Kidney (tissue), 22 donors: ENCODE data around the gene UQCC2. TPM values are rescaled to one million over a fixed set of nuclear protein-coding genes. Genes with fewer than 3 reads are reported as not detected.

Experiments used
- DNase-seq, 5 donors: peaks; one replicate each; pipeline ENCODE4 v3.0.0-alpha.2; 2013 to 2020
- FAIRE-seq: peaks from 2 replicates; lab custom pipeline; 2012; peaks lifted over from hg19 to GRCh38; lab: Jason Lieb, UNC
- H3K27ac ChIP-seq, 2 donors: one replicate each; pipeline ENCODE4 v1.7.0; 2013; ENCODE audit warnings: low read depth in 2 of 2, low read length in 2 of 2, inconsistent platforms in 1 of 2
- H3K27me3 ChIP-seq: one replicate; pipeline ENCODE4 v1.7.1; 2013; ENCODE audit warnings: low read length, inconsistent platforms; ENCODE audit not compliant: control insufficient read depth, insufficient read depth
- H3K36me3 ChIP-seq, 3 donors: one replicate each; pipeline versions ENCODE4 v1.7.0 to v1.7.1; 2013; ENCODE audit warnings: low read length in 3 of 3, control low read depth in 1 of 3, inconsistent platforms in 1 of 3; ENCODE audit not compliant: insufficient read depth in 3 of 3, control insufficient read depth in 2 of 3
- H3K4me1 ChIP-seq, 3 donors: one replicate each; pipeline versions ENCODE4 v1.7.0 to v1.7.1; 2013; ENCODE audit warnings: low read length in 3 of 3, inconsistent platforms in 1 of 3, low read depth in 1 of 3; ENCODE audit not compliant: control insufficient read depth in 2 of 3, insufficient read depth in 2 of 3
- H3K4me3 ChIP-seq, 3 donors: one replicate each; pipeline versions ENCODE4 v1.7.0 to v1.8.1; 2013; ENCODE audit warnings: low read length in 3 of 3, control low read depth in 1 of 3, inconsistent platforms in 1 of 3
- H3K9ac ChIP-seq, 3 donors: one replicate each; pipeline versions ENCODE4 v1.7.0 to v1.7.1; 2013; ENCODE audit warnings: low read length in 3 of 3, control low read depth in 1 of 3, inconsistent platforms in 1 of 3
- H3K9me3 ChIP-seq, 3 donors: one replicate each; pipeline versions ENCODE4 v1.7.0 to v1.7.1; 2013; ENCODE audit warnings: low read length in 3 of 3, control low read depth in 1 of 3, inconsistent platforms in 1 of 3; ENCODE audit not compliant: control insufficient read depth in 2 of 3, insufficient read depth in 1 of 3
- intact Hi-C: fragments of 100-400 bp; cut with DNase I; formaldehyde crosslinking; loops from one replicate; pipeline ENCODE4 v1.11.1; 2022
- long read RNA-seq, 10 donors: library from polyadenylated mRNA in 1 of 10; unstranded in 1 of 10; transcript quantifications; one replicate each; pipeline ENCODE4 v2.0.0 and lab custom pipeline, GENCODE V29; 2021 to 2026
- polyA plus RNA-seq: library from polyadenylated mRNA; stranded (reverse); fragments of 350-450 nt; fragmentation: Illumina TruSeq; extraction: RNeasy Lipid Tissue Mini Kit (QIAGEN cat#74804); gene quantifications from one replicate; pipeline ENCODE4 v1.2.3, GENCODE V29; 2014; ENCODE audit warnings: low read depth, low replicate concordance; ENCODE audit not compliant: insufficient read depth
- total RNA-seq: library from RNA; stranded (reverse); fragmentation: NEBNext Ultra II Directional; extraction: Animal tissue kit (Norgen Biotek cat#: 25700); gene quantifications from one replicate; pipeline ENCODE4 v1.2.1, GENCODE V29; 2021
- TF ChIP-seq, protein P1 (sequence below): IDR thresholded peaks from 3 replicates; pipeline ENCODE4 v1.5.1; 2012; ENCODE audit warnings: mild to moderate bottlenecking, moderate library complexity, borderline replicate concordance; ENCODE audit not compliant: insufficient read depth; ENCODE audit errors: extremely low read depth
- donor health status: control.
- donor health status: control.
- donor health status: control.
- donor health status: control.
- donor health status: control.
- donor health status: DM: yes; HTN: yes; CAD: no.
- donor health status: Normal renal cell carcinoma (clear cell type).

UQCC2 gene
- 39.6 TPM for total RNA-seq
- 189 TPM for polyA plus RNA-seq
- long read RNA-seq, donor 1, full-length matches to known transcripts, result 68 of 68 reads
- long read RNA-seq, donor 1, partial matches to known transcripts, result 0 of 68 reads
- long read RNA-seq, donor 1, other reads (novel, unspliced or antisense), result 0 of 68 reads
- long read RNA-seq, donor 2, full-length matches to known transcripts, result 50 of 50 reads
- long read RNA-seq, donor 2, partial matches to known transcripts, result 0 of 50 reads
- long read RNA-seq, donor 2, other reads (novel, unspliced or antisense), result 0 of 50 reads
- long read RNA-seq, donor 3, full-length matches to known transcripts, result 71 of 71 reads
- long read RNA-seq, donor 3, partial matches to known transcripts, result 0 of 71 reads
- long read RNA-seq, donor 3, other reads (novel, unspliced or antisense), result 0 of 71 reads
- long read RNA-seq, donor 4, full-length matches to known transcripts, result 46 of 46 reads
- long read RNA-seq, donor 4, partial matches to known transcripts, result 0 of 46 reads
- long read RNA-seq, donor 4, other reads (novel, unspliced or antisense), result 0 of 46 reads
- long read RNA-seq, donor 5, partial matches to known transcripts, result 0 of 2 reads
- long read RNA-seq, donor 5, other reads (novel, unspliced or antisense), result 0 of 2 reads
- long read RNA-seq, donor 6, full-length matches to known transcripts, result 136 of 142 reads
- long read RNA-seq, donor 6, partial matches to known transcripts, result 6 of 142 reads
- long read RNA-seq, donor 6, other reads (novel, unspliced or antisense), result 0 of 142 reads
- long read RNA-seq, donor 7, full-length matches to known transcripts, result 26 of 30 reads
- long read RNA-seq, donor 7, partial matches to known transcripts, result 2 of 30 reads
- long read RNA-seq, donor 7, other reads (novel, unspliced or antisense), result 2 of 30 reads
- long read RNA-seq, donor 8, full-length matches to known transcripts, result 65 of 65 reads
- long read RNA-seq, donor 8, partial matches to known transcripts, result 0 of 65 reads
- long read RNA-seq, donor 8, other reads (novel, unspliced or antisense), result 0 of 65 reads
- long read RNA-seq, donor 9, full-length matches to known transcripts, result 36 of 36 reads
- long read RNA-seq, donor 9, partial matches to known transcripts, result 0 of 36 reads
- long read RNA-seq, donor 9, other reads (novel, unspliced or antisense), result 0 of 36 reads
- long read RNA-seq, donor 10, full-length matches to known transcripts, result 67 of 67 reads
- long read RNA-seq, donor 10, partial matches to known transcripts, result 0 of 67 reads
- long read RNA-seq, donor 10, other reads (novel, unspliced or antisense), result 0 of 67 reads

DNA sequence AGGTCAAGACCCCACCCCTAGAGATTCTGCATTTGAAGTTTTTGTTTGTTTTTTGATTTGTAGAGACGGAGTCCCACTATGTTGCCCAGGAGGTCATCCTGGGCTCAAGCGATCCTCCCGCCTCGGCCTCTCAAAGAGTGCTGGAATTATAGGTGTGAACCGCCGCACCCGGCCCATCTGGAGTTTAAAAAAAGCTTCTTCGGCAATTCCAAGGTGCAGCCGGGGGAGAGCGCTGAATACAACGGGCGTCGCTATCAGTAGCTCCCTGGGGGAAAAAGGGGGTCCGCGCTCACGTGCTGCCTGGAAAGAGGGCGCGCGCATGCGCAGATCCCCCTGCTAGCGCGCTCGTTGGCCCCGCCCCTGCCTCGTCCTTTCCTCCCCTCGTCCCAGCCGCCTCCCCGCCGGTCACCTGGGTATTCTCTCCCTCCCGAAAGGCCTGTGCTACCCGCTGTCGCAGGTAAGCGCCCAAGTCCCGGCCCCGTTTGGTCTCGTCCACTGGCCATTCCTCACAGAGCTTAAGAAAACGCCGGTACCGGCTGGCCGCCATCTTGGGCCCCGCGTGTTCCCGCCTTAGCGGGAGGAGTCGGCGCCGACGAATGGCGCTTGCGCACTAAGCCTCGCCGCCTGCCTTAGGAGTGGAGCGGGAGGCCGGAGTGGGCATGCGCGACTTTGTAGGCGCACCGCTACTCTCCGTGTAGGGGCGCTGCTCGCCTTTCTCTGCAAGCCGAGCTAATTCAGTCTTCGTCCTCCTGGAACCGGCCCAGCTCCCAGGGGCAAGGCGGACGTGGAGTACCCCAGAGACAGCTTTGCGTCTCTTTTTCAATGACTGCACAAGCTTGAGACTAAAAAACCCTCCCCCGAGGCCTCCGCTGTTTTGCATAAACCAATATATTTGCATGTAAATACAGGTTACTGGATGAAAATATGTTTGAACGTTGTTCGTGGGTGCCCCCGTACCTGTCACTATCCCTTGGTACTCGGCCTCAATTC lies at the start of gene UQCC2:
TSS of gene UQCC2 (minus strand) at position 561 of the 990 bp plus-strand sequence. CDS start at position 547, 14 bp downstream.
- intact Hi-C loops, result no loop called here
- Histone ChIP-seq H3K36me3 (peaks cover 0 to 12% (median 0%) of the 10 kb centered on the region in 3 donors), H3K27ac (peak within 1 kb of the TSS; percentile 93 to 96), H3K9ac (peak within 1 kb of the TSS; percentile 53 to 75 (median 66)), H3K4me3 (peak within 1 kb of the TSS; percentile 71 to 83 (median 77)), H3K9me3 (no peaks in the 10 kb centered on the region), H3K27me3 (no peaks in the 10 kb centered on the region), H3K4me1 (peaks cover 3 to 17% (median 14%) of the 10 kb centered on the region in 3 donors)
- TF ChIP-seq, protein P1, sequence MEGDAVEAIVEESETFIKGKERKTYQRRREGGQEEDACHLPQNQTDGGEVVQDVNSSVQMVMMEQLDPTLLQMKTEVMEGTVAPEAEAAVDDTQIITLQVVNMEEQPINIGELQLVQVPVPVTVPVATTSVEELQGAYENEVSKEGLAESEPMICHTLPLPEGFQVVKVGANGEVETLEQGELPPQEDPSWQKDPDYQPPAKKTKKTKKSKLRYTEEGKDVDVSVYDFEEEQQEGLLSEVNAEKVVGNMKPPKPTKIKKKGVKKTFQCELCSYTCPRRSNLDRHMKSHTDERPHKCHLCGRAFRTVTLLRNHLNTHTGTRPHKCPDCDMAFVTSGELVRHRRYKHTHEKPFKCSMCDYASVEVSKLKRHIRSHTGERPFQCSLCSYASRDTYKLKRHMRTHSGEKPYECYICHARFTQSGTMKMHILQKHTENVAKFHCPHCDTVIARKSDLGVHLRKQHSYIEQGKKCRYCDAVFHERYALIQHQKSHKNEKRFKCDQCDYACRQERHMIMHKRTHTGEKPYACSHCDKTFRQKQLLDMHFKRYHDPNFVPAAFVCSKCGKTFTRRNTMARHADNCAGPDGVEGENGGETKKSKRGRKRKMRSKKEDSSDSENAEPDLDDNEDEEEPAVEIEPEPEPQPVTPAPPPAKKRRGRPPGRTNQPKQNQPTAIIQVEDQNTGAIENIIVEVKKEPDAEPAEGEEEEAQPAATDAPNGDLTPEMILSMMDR, result peak; percentile 80
- FAIRE-seq (no peak), DNase-seq (peak; percentile 97 to 99 (median 99))

- Histone ChIP-seq H3K36me3 (no peaks in the 10 kb centered on the region), H3K27me3 (no peaks in the 10 kb centered on the region), H3K9me3 (no peaks in the 10 kb centered on the region), H3K27ac (no peak overlapping the region), H3K4me3 (no peak overlapping the region), H3K4me1 (peaks cover 0 to 10% (median 6%) of the 10 kb centered on the region in 3 donors), H3K9ac (no peak overlapping the region)
- TF ChIP-seq, protein P1, result no peak
- no peak for FAIRE-seq
- no peak for DNase-seq
- intact Hi-C loops, result loop anchor here (10.0 kb wide), 1 partner anchor 395 kb away; no protein-coding TSS in a partner anchor
Measured at GRCh38 chr6:33759887-33760629, 48.6 kb upstream of the UQCC2 start.
